ENCODE data around the gene SLC6A11.

- TF ChIP-seq, protein P1, sequence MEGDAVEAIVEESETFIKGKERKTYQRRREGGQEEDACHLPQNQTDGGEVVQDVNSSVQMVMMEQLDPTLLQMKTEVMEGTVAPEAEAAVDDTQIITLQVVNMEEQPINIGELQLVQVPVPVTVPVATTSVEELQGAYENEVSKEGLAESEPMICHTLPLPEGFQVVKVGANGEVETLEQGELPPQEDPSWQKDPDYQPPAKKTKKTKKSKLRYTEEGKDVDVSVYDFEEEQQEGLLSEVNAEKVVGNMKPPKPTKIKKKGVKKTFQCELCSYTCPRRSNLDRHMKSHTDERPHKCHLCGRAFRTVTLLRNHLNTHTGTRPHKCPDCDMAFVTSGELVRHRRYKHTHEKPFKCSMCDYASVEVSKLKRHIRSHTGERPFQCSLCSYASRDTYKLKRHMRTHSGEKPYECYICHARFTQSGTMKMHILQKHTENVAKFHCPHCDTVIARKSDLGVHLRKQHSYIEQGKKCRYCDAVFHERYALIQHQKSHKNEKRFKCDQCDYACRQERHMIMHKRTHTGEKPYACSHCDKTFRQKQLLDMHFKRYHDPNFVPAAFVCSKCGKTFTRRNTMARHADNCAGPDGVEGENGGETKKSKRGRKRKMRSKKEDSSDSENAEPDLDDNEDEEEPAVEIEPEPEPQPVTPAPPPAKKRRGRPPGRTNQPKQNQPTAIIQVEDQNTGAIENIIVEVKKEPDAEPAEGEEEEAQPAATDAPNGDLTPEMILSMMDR (IDR thresholded peaks at IDR 0.05) = no peak
- no peak for TF ChIP-seq POLR2A (IDR thresholded peaks at IDR 0.05)
Observed at GRCh38 chr3:10792208-10792607, 23.8 kb upstream of the SLC6A11 start.
